Retina (tissue), 1 donor: ENCODE data around the gene ZDHHC9.

Experiments used
- DNase-seq: peaks from one replicate; pipeline ENCODE4 v3.0.0-alpha.2; 2016

ZDHHC9 gene

GRCh38 chrX:129785160-129785947 lies 58.3 kb downstream of the ZDHHC9 start:
- no peak for DNase-seq

GRCh38 chrX:129784371-129784770 lies 59.3 kb downstream of the ZDHHC9 start:
- no peak for DNase-seq

- DNase-seq = no peak
These were observed 60.4 kb downstream of the ZDHHC9 start for GRCh38 chrX:129783291-129783713.

- DNase-seq = no peak
These were observed 61.0 kb downstream of the ZDHHC9 start for GRCh38 chrX:129782706-129783105.

- DNase-seq = no peak
These were observed 61.8 kb downstream of the ZDHHC9 start for GRCh38 chrX:129781680-129782495.

- DNase-seq = no peak
These were observed 62.5 kb downstream of the ZDHHC9 start for GRCh38 chrX:129781134-129781672.

GRCh38 chrX:129780441-129781105 lies 63.1 kb downstream of the ZDHHC9 start:
- no peak for DNase-seq

GRCh38 chrX:129779747-129780146 lies 63.9 kb downstream of the ZDHHC9 start, which contains the start of gene SASH3:
SASH3 (plus strand) TSS chrX:129779949; CDS start chrX:129780098, 149 bp downstream.
- no peak for DNase-seq

- DNase-seq = no peak
These were observed 64.5 kb downstream of the ZDHHC9 start for GRCh38 chrX:129779086-129779672.

GRCh38 chrX:129777218-129778030 lies 66.3 kb downstream of the ZDHHC9 start:
- no peak for DNase-seq

GRCh38 chrX:129773649-129774458 lies 69.8 kb downstream of the ZDHHC9 start:
- no peak for DNase-seq

- no peak for DNase-seq
These were observed 70.8 kb downstream of the ZDHHC9 start for GRCh38 chrX:129772796-129773431.

GRCh38 chrX:129771266-129771995 lies 72.3 kb downstream of the ZDHHC9 start:
- no peak for DNase-seq

GRCh38 chrX:129769467-129770154 lies 74.1 kb downstream of the ZDHHC9 start:
- DNase-seq = no peak

- no peak for DNase-seq
These were observed 74.9 kb downstream of the ZDHHC9 start for GRCh38 chrX:129768586-129769466.

GRCh38 chrX:129768186-129768585 lies 75.5 kb downstream of the ZDHHC9 start:
- DNase-seq = no peak

GRCh38 chrX:129763666-129764065 lies 80.0 kb downstream of the ZDHHC9 start:
- DNase-seq = no peak

GRCh38 chrX:129762448-129762847 lies 81.2 kb downstream of the ZDHHC9 start:
- DNase-seq = no peak
